Prostate gland (tissue), 2 donors: Measurements from ENCODE around the gene IPCEF1.

Source experiments
- CTCF ChIP-seq, 4 experiments: fragments of 200-600 bp in 2 of 4; fragments of 450-650 bp in 2 of 4; sonication (generic) in 2 of 4; IDR thresholded peaks; 1 replicate in 3 of 4; 2 replicates in 1 of 4; pipeline ENCODE4 v1.5.1; 2016 to 2019; ENCODE audit warnings: antibody characterized with exemption in 4 of 4, mild to moderate bottlenecking in 2 of 4, moderate library complexity in 2 of 4
- POLR2A ChIP-seq: fragments of 450-650 bp; IDR thresholded peaks from one replicate; pipeline ENCODE4 v1.6.1; 2016; ENCODE audit warnings: antibody characterized with exemption, mild to moderate bottlenecking

DNA sequence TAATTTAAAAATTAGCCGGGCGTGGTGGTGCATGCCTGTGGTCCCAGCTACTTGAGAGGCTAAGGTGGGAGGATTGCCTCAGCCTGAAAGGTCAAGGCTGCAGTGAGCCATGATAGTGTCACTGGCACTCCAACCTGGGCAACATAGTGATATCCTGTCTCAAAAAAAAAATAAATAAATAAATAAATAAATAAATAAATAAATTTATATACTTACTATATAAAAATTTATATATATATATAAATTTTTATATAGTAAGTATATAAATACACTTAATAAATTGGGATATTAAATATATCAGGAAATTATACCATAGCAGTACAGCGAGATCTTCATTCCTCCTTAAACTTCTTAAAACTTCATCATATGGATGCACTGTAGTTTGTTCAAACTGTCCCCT lies 23.0 kb upstream of the IPCEF1 start:
- TF ChIP-seq CTCF (IDR thresholded peaks at IDR 0.05) (no peak), POLR2A (no peak)
